Fibroblast of lung (primary cell): ENCODE measurements around the gene MRPL52. TPM values are rescaled to one million over a fixed set of nuclear protein-coding genes. Genes with fewer than 3 reads are reported as not detected.

Experiments
- DNase-seq, 2 donors: peaks; one replicate each; pipeline versions ENCODE4 v3.0.0 to v3.0.0-alpha.2; 2010; ENCODE audit warnings: low read depth in 2 of 2
- H2AFZ ChIP-seq: 2 replicates; pipeline ENCODE4 v1.5.1; 2012; ENCODE audit warnings: low read length, control low read depth, inconsistent platforms
- H3K27ac ChIP-seq: 2 replicates; pipeline ENCODE4 v1.5.1; 2011; ENCODE audit warnings: low read length, control low read depth; ENCODE audit not compliant: insufficient read depth
- H3K27me3 ChIP-seq: 2 replicates; pipeline ENCODE4 v1.5.1; 2011; ENCODE audit warnings: mild to moderate bottlenecking, low read length; ENCODE audit not compliant: control insufficient read depth, insufficient read depth
- H3K36me3 ChIP-seq: 2 replicates; pipeline ENCODE4 v1.5.1; 2011; ENCODE audit warnings: low read length; ENCODE audit not compliant: control insufficient read depth, insufficient read depth
- H3K4me1 ChIP-seq: 2 replicates; pipeline ENCODE4 v1.5.1; 2011; ENCODE audit warnings: low read length; ENCODE audit not compliant: control insufficient read depth, insufficient read depth; ENCODE audit errors: extremely low read depth
- H3K4me2 ChIP-seq: 2 replicates; pipeline ENCODE4 v1.5.1; 2011; ENCODE audit warnings: low read length, control low read depth; ENCODE audit not compliant: insufficient read depth; ENCODE audit errors: extremely low read depth
- H3K4me3 ChIP-seq, 4 experiments: fragments of 200-600 bp in 1 of 4; sonication (generic) in 1 of 4; replicated peaks in 1 of 4; 2 replicates each; pipeline ENCODE4 v1.5.1; 2011 to 2016; ENCODE audit warnings: low read length in 4 of 4, low read depth in 3 of 4, mild to moderate bottlenecking in 3 of 4, control low read depth in 2 of 4, inconsistent platforms in 1 of 4, mixed read lengths in 1 of 4; ENCODE audit not compliant: insufficient read depth in 1 of 4; ENCODE audit errors: control extremely low read depth in 1 of 4
- H3K79me2 ChIP-seq: 2 replicates; pipeline ENCODE4 v1.5.1; 2012; ENCODE audit warnings: mild to moderate bottlenecking, low read length, inconsistent platforms; ENCODE audit not compliant: control insufficient read depth, insufficient read depth
- H3K9ac ChIP-seq: 2 replicates; pipeline ENCODE4 v1.5.1; 2011; ENCODE audit warnings: mild to moderate bottlenecking, low read length, control low read depth; ENCODE audit not compliant: insufficient read depth
- H3K9me3 ChIP-seq: 2 replicates; pipeline ENCODE4 v1.5.1; 2012; ENCODE audit warnings: low read depth, low read length; ENCODE audit not compliant: control insufficient read depth, insufficient read depth
- H4K20me1 ChIP-seq: 2 replicates; pipeline ENCODE4 v1.5.1; 2011; ENCODE audit warnings: low read length; ENCODE audit not compliant: control insufficient read depth, insufficient read depth; ENCODE audit errors: extremely low read depth
- CTCF ChIP-seq, 2 donors: IDR thresholded peaks in 1 of 2; conservative IDR thresholded peaks in 1 of 2; 1 replicate in 1 of 2; 2 replicates in 1 of 2; pipeline ENCODE4 v1.5.1; 2011 to 2012; ENCODE audit warnings: low read length in 2 of 2, control low read depth in 1 of 2, inconsistent platforms in 1 of 2, low read depth in 1 of 2, mild to moderate bottlenecking in 1 of 2
- EZH2 ChIP-seq: IDR thresholded peaks from 2 replicates; pipeline ENCODE4 v1.5.1; 2012; ENCODE audit warnings: low read length, control low read depth, mild to moderate bottlenecking; ENCODE audit errors: missing control alignments
- polyA plus RNA-seq, 2 donors: library from polyadenylated mRNA; depleted of rRNA in 1 of 2; stranded (reverse) in 1 of 2; unstranded in 1 of 2; fragments of >200 nt; gene quantifications; 2 replicates each; pipeline ENCODE4 v1.2.1, GENCODE V29; 2011 to 2012; ENCODE audit warnings: missing spikeins in 1 of 2
- total RNA-seq: library from RNA; depleted of rRNA; stranded (reverse); fragments of >200 nt; gene quantifications from 2 replicates; pipeline ENCODE4 v1.2.1, GENCODE V29; 2014

The MRPL52 gene
- total and polyA plus RNA-seq, 2 donors (not counting 1 experiment from before 2014, with no cell fraction given): 44.1 to 50.5 TPM

- Histone ChIP-seq H3K4me3 (no peak overlapping the region), H3K36me3 (no peaks in the 10 kb centered on the region), H2AFZ (no peak overlapping the region), H3K27me3 (no peaks in the 10 kb centered on the region), H3K4me1 (no peaks in the 10 kb centered on the region), H3K79me2 (no peaks in the 10 kb centered on the region), H3K9ac (no peak overlapping the region), H3K9me3 (no peaks in the 10 kb centered on the region), H3K27ac (no peak overlapping the region), H4K20me1 (no peaks in the 10 kb centered on the region), H3K4me2 (no peak overlapping the region)
- TF ChIP-seq EZH2 (no peak), CTCF (conservative IDR thresholded peaks at IDR 0.05 in 1 of 2, IDR thresholded peaks at IDR 0.05 in 1 of 2; ENCODE audit: low read depth in 1 of 2, low read length in 2 of 2) (no peak)
- DNase-seq: no peak
These were observed 16.9 kb upstream of the MRPL52 start for GRCh38 chr14:22812744-22813143.

DNA sequence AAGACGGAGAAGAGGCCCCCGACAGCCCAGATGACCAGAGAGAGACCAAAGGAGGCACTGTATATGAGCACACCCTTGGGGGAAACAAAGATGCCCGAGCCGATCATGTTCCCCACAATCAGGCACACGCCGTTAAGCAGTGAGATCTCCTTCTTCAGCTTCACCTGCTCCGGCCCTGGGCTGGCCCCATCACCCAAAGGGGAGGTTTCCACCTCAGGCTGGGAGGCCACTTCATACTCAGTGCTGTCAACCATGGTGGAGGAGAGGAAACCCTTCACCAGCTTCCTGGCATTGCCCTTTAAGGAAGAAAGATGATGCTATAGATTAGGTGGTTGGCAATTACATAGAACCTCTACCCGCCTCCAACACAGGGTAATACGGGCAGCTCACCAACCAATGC is 16.5 kb upstream of the MRPL52 start:
- Histone ChIP-seq H3K4me3 (no peak overlapping the region), H4K20me1 (no peaks in the 10 kb centered on the region), H2AFZ (no peak overlapping the region), H3K27ac (no peak overlapping the region), H3K4me2 (no peak overlapping the region), H3K79me2 (no peaks in the 10 kb centered on the region), H3K9me3 (no peaks in the 10 kb centered on the region), H3K4me1 (no peaks in the 10 kb centered on the region), H3K27me3 (no peaks in the 10 kb centered on the region), H3K36me3 (no peaks in the 10 kb centered on the region), H3K9ac (no peak overlapping the region)
- no peak for TF ChIP-seq EZH2
- no peak for TF ChIP-seq CTCF (conservative IDR thresholded peaks at IDR 0.05 in 1 of 2, IDR thresholded peaks at IDR 0.05 in 1 of 2; ENCODE audit: low read depth in 1 of 2, low read length in 2 of 2)
- no peak for DNase-seq

DNA sequence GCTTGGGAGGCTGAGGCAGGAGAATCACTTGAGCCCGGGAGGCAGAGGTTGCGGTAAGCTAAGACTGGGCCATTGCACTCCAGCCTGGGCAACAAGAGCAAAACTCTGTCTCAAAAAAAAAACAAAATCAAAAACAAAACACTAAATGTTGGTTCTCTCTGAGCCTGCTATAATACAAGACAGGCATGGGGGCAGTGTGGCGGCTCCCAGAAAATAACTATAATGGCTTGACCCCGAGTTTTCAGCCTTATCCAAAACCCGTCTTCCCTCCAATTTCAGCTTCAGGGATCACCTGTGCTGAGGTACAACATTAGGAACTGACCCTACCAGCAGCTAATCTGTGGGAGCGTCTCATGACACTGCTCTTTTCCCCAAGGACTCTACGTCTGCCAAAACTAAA is 15.3 kb upstream of the MRPL52 start:
- TF ChIP-seq EZH2 (no peak), CTCF (conservative IDR thresholded peaks at IDR 0.05 in 1 of 2, IDR thresholded peaks at IDR 0.05 in 1 of 2; ENCODE audit: low read depth in 1 of 2, low read length in 2 of 2) (no peak)

More for the DNA sequence above, 15.3 kb upstream of the MRPL52 start:
- no peak overlapping the region for H3K4me3 ChIP-seq
- H3K9me3 ChIP-seq: no peaks in the 10 kb centered on the region
- no peaks in the 10 kb centered on the region for H4K20me1 ChIP-seq
- no peak overlapping the region for H3K9ac ChIP-seq
- H3K4me1 ChIP-seq: no peaks in the 10 kb centered on the region
- H3K27me3 ChIP-seq: no peaks in the 10 kb centered on the region
- no peaks in the 10 kb centered on the region for H3K36me3 ChIP-seq
- H3K79me2 ChIP-seq: no peaks in the 10 kb centered on the region
- no peak overlapping the region for H2AFZ ChIP-seq
- H3K4me2 ChIP-seq: no peak overlapping the region
- no peak overlapping the region for H3K27ac ChIP-seq
- DNase-seq: no peak
